Eye (tissue), 1 donor: ENCODE results near the gene CACNA2D1.
"Not testable (repeated sequence)": the region's sequence is repeated elsewhere in the genome, so short reads cannot be mapped to it uniquely, and the experiment has no call there.

Experiments
- DNase-seq: peaks from one replicate; pipeline ENCODE4 v3.0.0-alpha.2; 2015

The CACNA2D1 gene

GRCh38 chr7:82389876-82390275 is 53.7 kb downstream of the CACNA2D1 start:
- no peak for DNase-seq

GRCh38 chr7:82388138-82388537 is 55.4 kb downstream of the CACNA2D1 start:
- no peak for DNase-seq

GRCh38 chr7:82386571-82386970 is 57.0 kb downstream of the CACNA2D1 start:
- not testable (repeated sequence) for DNase-seq

GRCh38 chr7:82384779-82385178 is 58.8 kb downstream of the CACNA2D1 start:
- no peak for DNase-seq

- DNase-seq = no peak
These were observed 59.5 kb downstream of the CACNA2D1 start for GRCh38 chr7:82384051-82384464.

- DNase-seq = peak; percentile 50
These were observed 61.3 kb downstream of the CACNA2D1 start for GRCh38 chr7:82382276-82382675.

GRCh38 chr7:82376739-82377138 is 66.8 kb downstream of the CACNA2D1 start:
- no peak for DNase-seq

DNA sequence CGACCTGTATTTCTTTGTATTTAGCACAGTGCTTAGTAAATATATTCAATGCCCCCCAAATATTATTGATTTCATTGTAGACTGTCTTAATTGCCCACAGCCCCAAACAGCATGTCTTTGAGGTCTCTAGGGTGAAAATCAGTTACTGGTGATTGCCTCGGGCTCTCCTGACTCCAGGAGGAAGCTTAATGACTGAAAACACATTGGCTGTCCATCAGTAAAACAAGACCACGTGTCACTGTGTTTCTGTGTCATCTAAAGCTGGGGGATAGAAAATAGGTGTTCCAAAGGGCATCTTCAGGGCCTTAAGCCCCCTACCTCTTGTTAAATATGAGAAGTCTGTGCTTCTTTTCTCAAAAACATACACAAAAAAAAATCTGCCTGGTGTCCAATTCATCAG is 67.9 kb downstream of the CACNA2D1 start:
- peak; percentile 68 for DNase-seq

- DNase-seq = peak; percentile 54
These were observed 68.4 kb downstream of the CACNA2D1 start for GRCh38 chr7:82375129-82375528.

DNA sequence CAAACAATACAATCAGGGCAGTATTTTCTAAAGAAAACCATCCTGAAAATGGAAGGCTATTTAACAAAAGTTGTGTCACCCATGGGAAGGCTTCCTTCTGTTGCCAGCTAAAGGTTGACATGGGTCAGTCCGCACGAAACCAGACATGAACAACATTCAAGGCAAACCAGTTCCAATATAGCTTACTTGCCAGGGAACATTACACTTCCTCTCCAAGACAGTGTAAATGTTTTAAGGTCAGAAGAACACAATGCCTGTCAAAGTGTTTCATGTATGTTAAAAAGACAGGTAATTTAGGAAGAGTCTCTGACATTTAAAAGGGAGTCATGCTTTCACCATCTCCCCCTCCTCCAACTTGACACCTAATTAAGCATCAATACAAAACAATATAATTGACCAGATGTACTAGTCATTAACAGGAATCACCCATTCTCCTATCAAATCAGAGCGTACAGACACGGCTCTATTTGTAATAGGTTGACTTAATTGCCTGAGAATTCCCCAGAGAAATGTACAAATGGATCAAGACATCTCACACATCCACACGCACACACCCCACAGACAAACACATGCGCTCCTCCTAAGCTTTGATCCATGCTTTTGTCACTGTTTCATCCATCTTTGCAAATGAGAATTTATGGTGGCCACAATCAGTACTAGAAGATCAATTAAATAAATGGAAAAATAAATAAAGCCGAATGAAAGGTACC is 69.5 kb downstream of the CACNA2D1 start:
- peak; percentile 85 for DNase-seq

- DNase-seq = peak; percentile 27
These were observed 78.9 kb downstream of the CACNA2D1 start for GRCh38 chr7:82364671-82365070.

GRCh38 chr7:82364048-82364447 is 79.5 kb downstream of the CACNA2D1 start:
- no peak for DNase-seq

DNA sequence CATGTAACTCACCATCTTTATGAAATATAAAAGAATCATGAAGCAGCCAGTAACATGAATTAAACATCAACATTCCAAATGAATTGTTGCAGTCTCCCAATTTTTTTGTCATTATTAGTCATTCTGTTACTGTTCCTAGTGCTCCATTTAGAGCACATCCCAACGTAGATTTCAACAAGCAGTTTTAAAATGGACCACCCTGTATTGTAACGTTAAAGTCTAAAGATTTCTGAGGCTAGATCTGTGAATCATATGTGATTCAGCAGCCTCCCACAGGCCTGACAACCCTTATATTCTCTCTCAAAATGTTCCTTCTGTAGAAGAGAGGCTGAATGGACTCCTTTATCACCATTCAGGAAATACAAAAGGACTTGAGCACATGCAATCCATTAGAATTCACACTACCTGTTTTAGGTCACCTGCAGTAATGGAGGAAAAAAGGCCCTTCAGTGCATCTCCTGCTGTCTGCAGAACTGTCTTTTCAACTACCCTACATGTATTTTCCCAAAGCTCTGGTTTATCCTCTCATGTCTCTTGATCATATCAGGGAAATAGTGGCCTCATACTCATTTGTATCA is 81.4 kb downstream of the CACNA2D1 start:
- no peak for DNase-seq

DNA sequence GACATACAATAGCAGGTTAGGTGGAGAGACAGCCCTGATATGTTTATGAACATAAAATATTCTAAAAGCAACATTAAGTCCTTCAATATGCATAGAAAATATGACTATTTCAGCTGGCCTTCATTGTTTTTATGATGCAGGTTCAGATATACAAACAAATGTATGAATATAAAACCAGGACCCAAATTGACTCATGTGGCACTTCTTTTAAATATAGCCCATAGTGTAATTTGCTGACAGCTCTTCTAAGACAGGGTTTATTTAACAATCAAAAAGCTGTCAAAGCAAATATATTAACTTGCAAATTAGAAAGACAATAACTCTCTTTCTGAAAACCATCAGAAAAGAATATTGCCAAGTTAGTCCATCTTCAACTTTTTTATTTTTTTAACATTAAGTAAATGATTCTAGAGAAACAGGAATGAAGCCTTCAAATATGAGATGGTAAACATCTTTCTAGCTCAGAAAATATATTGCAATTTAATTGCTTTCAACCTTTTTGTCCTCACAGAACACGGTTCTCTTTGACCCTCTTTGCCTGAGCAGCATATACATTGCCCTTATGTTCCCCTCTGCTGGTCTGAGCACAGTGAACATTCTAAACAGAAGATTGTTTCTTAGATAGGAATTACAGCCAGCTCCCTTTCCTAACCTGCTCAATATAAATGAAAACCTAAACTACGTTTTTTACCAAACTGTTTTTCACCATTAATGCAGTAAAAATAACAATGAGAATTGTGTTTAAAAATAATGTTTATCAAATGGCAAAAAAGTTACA is 82.8 kb downstream of the CACNA2D1 start:
- no peak for DNase-seq

- DNase-seq = no peak
These were observed 84.2 kb downstream of the CACNA2D1 start for GRCh38 chr7:82359426-82359825.

- DNase-seq = no peak
These were observed 84.7 kb downstream of the CACNA2D1 start for GRCh38 chr7:82358923-82359322.

GRCh38 chr7:82358009-82358578 is 85.5 kb downstream of the CACNA2D1 start:
- DNase-seq = no peak

GRCh38 chr7:82348251-82348650 is 95.3 kb downstream of the CACNA2D1 start:
- DNase-seq = no peak

DNA sequence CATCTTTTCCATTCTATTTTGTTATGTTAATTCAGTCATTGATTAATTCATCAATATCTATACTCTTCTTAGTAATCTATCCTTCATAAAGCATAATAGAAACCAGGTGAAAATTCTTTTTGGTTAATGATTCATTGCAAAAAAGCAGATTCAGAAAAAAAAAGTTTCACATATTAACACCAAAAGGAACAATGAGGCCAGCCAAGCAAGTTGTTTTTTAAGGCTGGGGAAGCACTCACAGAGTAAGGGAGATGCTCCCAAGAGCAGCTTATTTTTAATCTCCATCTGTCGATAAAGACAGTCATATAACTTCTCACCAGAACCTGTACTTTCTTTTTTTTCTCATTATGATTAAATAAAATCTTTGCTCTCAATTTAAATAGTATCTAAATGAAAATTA is 95.8 kb downstream of the CACNA2D1 start:
- no peak for DNase-seq

- no peak for DNase-seq
These were observed 97.7 kb downstream of the CACNA2D1 start for GRCh38 chr7:82345886-82346285.

DNA sequence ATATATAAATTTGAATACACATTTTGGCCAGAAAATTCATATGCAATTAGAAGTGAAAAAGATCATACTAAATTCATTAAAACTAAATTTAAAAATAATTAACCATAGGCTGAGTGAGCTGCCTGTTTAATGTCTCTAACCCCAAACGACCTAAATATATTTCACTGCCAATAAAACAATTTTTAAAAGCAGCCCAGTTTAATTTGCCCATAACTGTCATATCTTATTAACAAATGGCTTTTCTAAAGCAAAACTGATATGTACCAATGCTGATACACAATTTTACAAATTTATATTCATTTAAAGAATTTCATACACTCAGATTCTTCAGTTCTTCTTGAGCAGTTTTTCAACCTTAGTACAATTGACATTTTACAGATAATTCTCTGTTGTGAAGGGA is 99.9 kb downstream of the CACNA2D1 start:
- no peak for DNase-seq

- DNase-seq = no peak
These were observed 103.6 kb downstream of the CACNA2D1 start for GRCh38 chr7:82339958-82340357.

- DNase-seq = peak; percentile 93
These were observed 107.7 kb downstream of the CACNA2D1 start for GRCh38 chr7:82335927-82336326.

DNA sequence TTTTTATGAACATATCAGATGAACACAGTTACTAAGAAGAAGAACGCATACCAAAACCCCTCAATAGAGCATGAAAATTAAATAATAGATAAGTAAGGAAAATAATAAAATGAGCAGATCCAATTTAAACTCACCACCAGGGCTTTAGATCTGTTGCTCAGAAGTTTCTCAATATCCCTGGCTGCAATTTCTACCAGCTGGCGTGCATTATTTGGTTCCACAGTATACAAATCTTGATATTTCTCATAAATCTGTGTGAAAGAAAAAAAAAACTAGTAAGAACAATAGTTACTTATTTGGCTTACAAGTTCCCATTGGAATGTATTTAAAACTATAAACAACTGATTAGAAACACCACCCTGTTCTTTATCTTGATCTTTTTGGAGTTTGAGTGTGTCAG is 108.6 kb downstream of the CACNA2D1 start:
- no peak for DNase-seq
